HEK293 (cell line): Measurements from ENCODE around the gene SENP5.
"Not testable (repeated sequence)": the region's sequence is repeated elsewhere in the genome, so short reads cannot be mapped to it uniquely, and the experiment has no call there.

Experiments used
- CTCF ChIA-PET: fragments of 350-600 bp; formaldehyde crosslinking; extraction: SDS; loops from one replicate; lab custom pipeline; 2021; ENCODE audit warnings: antibody characterized with exemption; lab: Yijun Ruan, JAX
- POLR2A ChIA-PET: fragments of 300-600 bp; formaldehyde crosslinking; extraction: SDS; loops from one replicate; lab custom pipeline; 2020; ENCODE audit warnings: antibody characterized with exemption, inconsistent platforms; lab: Yijun Ruan, JAX
- H3K27ac ChIP-seq: fragments of 200-500 bp; sonication (Bioruptor generic); 2 replicates; pipeline ENCODE4 v1.5.1; 2014; ENCODE audit warnings: low read depth, low read length, control low read depth, inconsistent platforms; ENCODE audit errors: extremely low read depth
- H3K36me3 ChIP-seq, 2 experiments: fragments of 200-500 bp in 1 of 2; sonication (Bioruptor generic) in 1 of 2; 1 replicate in 1 of 2; 2 replicates in 1 of 2; pipeline ENCODE4 v1.5.1; 2014 to 2017; ENCODE audit warnings: inconsistent platforms in 2 of 2, low read length in 2 of 2; ENCODE audit not compliant: control insufficient read depth in 2 of 2, insufficient read depth in 1 of 2
- H3K4me1 ChIP-seq: fragments of 200-500 bp; sonication (Bioruptor generic); 2 replicates; pipeline ENCODE4 v1.5.1; 2014; ENCODE audit warnings: mild to moderate bottlenecking, low read length, inconsistent platforms; ENCODE audit not compliant: control insufficient read depth, insufficient read depth
- H3K4me3 ChIP-seq: 2 replicates; pipeline ENCODE4 v1.5.1; 2011; ENCODE audit warnings: low read depth, mild to moderate bottlenecking, control low read depth, low read length, moderate library complexity
- H3K9me3 ChIP-seq: fragments of 200-500 bp; sonication (Bioruptor generic); 2 replicates; pipeline ENCODE4 v1.5.1; 2014; ENCODE audit warnings: low read depth, low read length, inconsistent platforms; ENCODE audit not compliant: control insufficient read depth, insufficient read depth
- EGR2 ChIP-seq: fragments of 450-650 bp; formaldehyde crosslinking; IDR thresholded peaks from 2 replicates; pipeline ENCODE4 v1.5.1; 2016; ENCODE audit warnings: low read depth, missing biosample characterization, missing genetic modification characterization
- HOXC10 ChIP-seq: sonication (generic); formaldehyde crosslinking; IDR thresholded peaks from 2 replicates; pipeline ENCODE4 v1.8.1; 2023; ENCODE audit warnings: mild to moderate bottlenecking, missing genetic modification reagents
- REPIN1 ChIP-seq: fragments of 450-650 bp; formaldehyde crosslinking; IDR thresholded peaks from 2 replicates; pipeline ENCODE4 v1.5.1; 2017; ENCODE audit warnings: missing biosample characterization, missing genetic modification characterization, low read depth
- SCRT2 ChIP-seq: fragments of 450-650 bp; formaldehyde crosslinking; IDR thresholded peaks from 2 replicates; pipeline ENCODE4 v1.5.1; 2016; ENCODE audit warnings: missing biosample characterization, missing genetic modification characterization
- ZBTB8A ChIP-seq: fragments of 450-650 bp; formaldehyde crosslinking; IDR thresholded peaks from 2 replicates; pipeline ENCODE4 v1.5.1; 2016; ENCODE audit warnings: missing biosample characterization, missing genetic modification characterization
- ZFHX2 ChIP-seq: fragments of 450-650 bp; formaldehyde crosslinking; conservative IDR thresholded peaks from 2 replicates; pipeline ENCODE4 v1.5.1; 2016; ENCODE audit warnings: missing biosample characterization, missing genetic modification characterization
- ZNF10 ChIP-seq: fragments of 450-650 bp; formaldehyde crosslinking; IDR thresholded peaks from 2 replicates; pipeline ENCODE4 v1.5.1; 2017; ENCODE audit warnings: missing biosample characterization, missing genetic modification characterization
- ZNF16 ChIP-seq: fragments of 450-650 bp; formaldehyde crosslinking; IDR thresholded peaks from 2 replicates; pipeline ENCODE4 v1.5.1; 2016; ENCODE audit warnings: low read depth, missing biosample characterization, missing genetic modification characterization
- ZNF302 ChIP-seq: fragments of 450-650 bp; formaldehyde crosslinking; IDR thresholded peaks from 2 replicates; pipeline ENCODE4 v1.5.1; 2016; ENCODE audit warnings: missing biosample characterization, missing genetic modification characterization, low read depth
- ZNF335 ChIP-seq: fragments of 450-650 bp; formaldehyde crosslinking; conservative IDR thresholded peaks from 2 replicates; pipeline ENCODE4 v1.5.1; 2016; ENCODE audit warnings: missing biosample characterization, missing genetic modification characterization
- ZNF596 ChIP-seq: fragments of 450-650 bp; IDR thresholded peaks from 2 replicates; pipeline ENCODE4 v1.5.0; 2018; ENCODE audit warnings: missing biosample characterization, mild to moderate bottlenecking, missing genetic modification characterization, moderate library complexity
- ZNF707 ChIP-seq: fragments of 450-650 bp; formaldehyde crosslinking; IDR thresholded peaks from 2 replicates; pipeline ENCODE4 v1.5.1; 2016; ENCODE audit warnings: missing biosample characterization, missing genetic modification characterization
- ZNF776 ChIP-seq: fragments of 450-650 bp; formaldehyde crosslinking; IDR thresholded peaks from 2 replicates; pipeline ENCODE4 v1.5.0; 2017; ENCODE audit warnings: missing biosample characterization, missing genetic modification characterization, borderline replicate concordance
- TF ChIP-seq, protein P1 (sequence below): fragments of 450-650 bp; formaldehyde crosslinking; IDR thresholded peaks from 2 replicates; pipeline ENCODE4 v1.5.1; 2017; ENCODE audit warnings: missing biosample characterization, missing genetic modification characterization
- TF ChIP-seq, protein P2 (sequence below): fragments of 450-650 bp; formaldehyde crosslinking; IDR thresholded peaks from 2 replicates; pipeline ENCODE4 v1.5.1; 2016; ENCODE audit warnings: missing biosample characterization, missing genetic modification characterization
- TF ChIP-seq, protein P3 (sequence below): fragments of 450-650 bp; formaldehyde crosslinking; IDR thresholded peaks from 2 replicates; pipeline ENCODE4 v1.5.1; 2016; ENCODE audit warnings: missing biosample characterization, missing genetic modification characterization, borderline replicate concordance

SENP5 gene

DNA sequence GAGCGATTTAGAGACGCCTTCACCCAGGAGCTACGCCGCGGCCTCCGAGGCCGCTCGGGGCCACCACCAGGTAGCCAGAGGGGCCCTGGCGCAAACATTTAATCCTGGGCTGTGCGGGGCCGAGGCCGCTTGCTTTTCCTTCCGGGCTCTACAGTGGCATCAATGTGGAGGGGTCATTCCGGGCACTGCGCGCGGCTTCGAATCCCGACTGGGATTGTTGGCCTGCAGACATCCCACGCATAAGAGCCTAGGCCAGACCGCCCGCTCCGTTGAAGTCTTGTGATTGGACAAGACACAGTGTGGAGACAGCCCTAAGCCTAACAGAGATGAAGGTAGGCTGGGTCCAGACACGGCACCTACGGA, 75.2 kb downstream of the SENP5 start:
- POLR2A ChIA-PET: interaction anchor here (0.7 to 2.6 kb wide), 2 partner anchors 18 to 75 kb away, joined by 3 to 24 read pairs; partner anchors contain the start of gene SENP5
- TF ChIP-seq ZNF776 (tag by site-specific recombination) (no peak), ZNF335 (tag by site-specific recombination) (peak; percentile 6; the same call in 1 of the 2 replicates), HOXC10 (0 out of 2 replicates have a peak, but pooled peaks have one; percentile 11), ZNF596 (peak; percentile 16; the same call in 1 of the 2 replicates)
- Histone ChIP-seq H3K9me3 (no peaks in the 10 kb centered on the region), H3K4me3 (peak overlapping the region; percentile 91), H3K36me3 (peaks cover 0 to 30% of the 10 kb centered on the region in 2 experiments; a peak in 2 of 3 replicates), H3K27ac (peak overlapping the region; percentile 49; the same call in 1 of the 2 replicates), H3K4me1 (no peaks in the 10 kb centered on the region)
- CTCF ChIA-PET: interaction anchor here (1.6 kb wide), 1 partner anchor 9 kb away, joined by 5 read pairs; no protein-coding TSS in a partner anchor

DNA sequence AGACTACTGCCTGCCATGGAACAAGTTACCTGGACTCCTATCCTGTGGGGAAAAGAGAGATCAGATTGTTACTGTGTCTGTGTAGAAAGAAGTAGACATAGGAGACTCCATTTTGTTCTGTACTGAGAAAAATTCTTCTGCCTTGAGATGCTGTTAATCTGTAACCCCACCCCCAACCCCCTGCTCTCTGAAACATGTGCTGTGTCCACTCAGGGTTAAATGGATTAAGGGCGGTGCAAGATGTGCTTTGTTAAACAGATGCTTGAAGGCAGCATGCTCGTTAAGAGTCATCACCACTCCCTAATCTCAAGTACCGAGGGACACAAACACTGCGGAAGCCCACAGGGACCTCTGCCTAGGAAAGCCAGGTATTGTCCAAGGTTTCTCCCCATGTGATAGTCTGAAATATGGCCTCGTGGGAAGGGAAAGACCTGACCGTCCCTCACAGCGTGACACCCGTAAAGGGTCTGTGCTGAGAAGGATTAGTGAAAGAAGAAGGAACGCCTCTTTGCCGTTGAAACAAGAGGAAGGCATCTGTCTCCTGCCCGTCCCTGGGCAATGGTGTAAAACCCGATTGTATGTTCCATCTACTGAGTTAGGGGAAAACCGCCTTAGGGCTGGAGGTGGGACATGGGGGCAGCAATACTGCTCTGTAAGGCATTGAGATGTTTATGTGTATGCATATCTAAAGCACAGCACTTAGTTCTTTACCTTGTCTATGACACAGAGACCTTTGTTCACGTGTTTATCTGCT, 76.5 kb downstream of the SENP5 start:
- H3K9me3 ChIP-seq, H3K27ac ChIP-seq, H3K4me1 ChIP-seq, CTCF ChIA-PET, H3K4me3 ChIP-seq, POLR2A ChIA-PET: not testable (repeated sequence)
- H3K36me3 ChIP-seq: peaks cover 0 to 17% of the 10 kb centered on the region in 2 experiments; a peak in 2 of 3 replicates

DNA sequence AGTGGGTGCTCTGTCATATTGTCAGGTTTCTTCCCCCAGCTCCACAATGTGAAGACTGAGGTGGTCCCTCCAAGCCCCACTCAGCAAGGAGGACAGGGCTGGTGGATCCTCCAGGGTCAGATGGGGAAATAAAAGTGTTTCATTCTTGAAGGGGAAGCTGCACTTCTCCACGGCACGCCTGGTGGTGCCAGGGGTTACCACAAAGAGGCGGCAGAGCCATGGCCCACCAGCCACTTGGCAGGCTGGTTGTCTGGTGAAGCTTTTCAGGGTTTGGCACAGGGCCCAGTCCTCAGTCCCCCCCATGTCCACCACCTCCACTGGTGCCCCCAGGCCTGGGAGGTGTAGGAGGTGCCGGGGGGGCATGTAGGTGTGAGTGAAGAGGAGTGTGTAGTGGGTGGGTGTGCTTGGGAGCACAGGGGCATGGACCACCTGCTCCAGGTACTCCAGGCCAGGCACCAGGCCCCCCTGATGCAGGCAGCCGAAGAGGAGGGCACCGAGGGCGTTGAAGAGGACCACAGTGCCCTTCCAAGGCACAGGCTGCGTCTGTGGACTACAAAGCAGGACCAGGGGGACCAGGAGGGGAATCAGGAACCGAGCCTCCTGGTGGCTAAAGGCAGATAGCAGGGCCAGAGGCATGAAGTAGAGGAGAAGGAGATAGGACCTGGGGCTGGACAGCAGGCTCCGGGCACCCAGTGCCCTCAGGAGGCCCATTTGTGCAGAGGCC, 79.6 kb downstream of the SENP5 start:
- POLR2A ChIA-PET: no interaction called here
- CTCF ChIA-PET: no interaction called here

More for the DNA sequence above, 79.6 kb downstream of the SENP5 start:
- Histone ChIP-seq H3K27ac (no peak overlapping the region), H3K9me3 (no peaks in the 10 kb centered on the region), H3K4me1 (no peaks in the 10 kb centered on the region), H3K4me3 (no peak overlapping the region), H3K36me3 (peaks cover 0 to 4% of the 10 kb centered on the region in 2 experiments; a peak in 1 of 3 replicates)
- no peak for TF ChIP-seq REPIN1 (tag by site-specific recombination)
- peak; percentile 79 for TF ChIP-seq ZFHX2 (tag by site-specific recombination)
- no peak for TF ChIP-seq ZNF16
- TF ChIP-seq EGR2 (tag by site-specific recombination): peak; percentile 65; the same call in 1 of the 2 replicates
- TF ChIP-seq ZNF707 (tag by site-specific recombination): no peak
- TF ChIP-seq, protein P1, sequence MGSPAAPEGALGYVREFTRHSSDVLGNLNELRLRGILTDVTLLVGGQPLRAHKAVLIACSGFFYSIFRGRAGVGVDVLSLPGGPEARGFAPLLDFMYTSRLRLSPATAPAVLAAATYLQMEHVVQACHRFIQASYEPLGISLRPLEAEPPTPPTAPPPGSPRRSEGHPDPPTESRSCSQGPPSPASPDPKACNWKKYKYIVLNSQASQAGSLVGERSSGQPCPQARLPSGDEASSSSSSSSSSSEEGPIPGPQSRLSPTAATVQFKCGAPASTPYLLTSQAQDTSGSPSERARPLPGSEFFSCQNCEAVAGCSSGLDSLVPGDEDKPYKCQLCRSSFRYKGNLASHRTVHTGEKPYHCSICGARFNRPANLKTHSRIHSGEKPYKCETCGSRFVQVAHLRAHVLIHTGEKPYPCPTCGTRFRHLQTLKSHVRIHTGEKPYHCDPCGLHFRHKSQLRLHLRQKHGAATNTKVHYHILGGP (tag by site-specific recombination): no peak
- TF ChIP-seq, protein P2, sequence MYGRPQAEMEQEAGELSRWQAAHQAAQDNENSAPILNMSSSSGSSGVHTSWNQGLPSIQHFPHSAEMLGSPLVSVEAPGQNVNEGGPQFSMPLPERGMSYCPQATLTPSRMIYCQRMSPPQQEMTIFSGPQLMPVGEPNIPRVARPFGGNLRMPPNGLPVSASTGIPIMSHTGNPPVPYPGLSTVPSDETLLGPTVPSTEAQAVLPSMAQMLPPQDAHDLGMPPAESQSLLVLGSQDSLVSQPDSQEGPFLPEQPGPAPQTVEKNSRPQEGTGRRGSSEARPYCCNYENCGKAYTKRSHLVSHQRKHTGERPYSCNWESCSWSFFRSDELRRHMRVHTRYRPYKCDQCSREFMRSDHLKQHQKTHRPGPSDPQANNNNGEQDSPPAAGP: no peak
- TF ChIP-seq, protein P3, sequence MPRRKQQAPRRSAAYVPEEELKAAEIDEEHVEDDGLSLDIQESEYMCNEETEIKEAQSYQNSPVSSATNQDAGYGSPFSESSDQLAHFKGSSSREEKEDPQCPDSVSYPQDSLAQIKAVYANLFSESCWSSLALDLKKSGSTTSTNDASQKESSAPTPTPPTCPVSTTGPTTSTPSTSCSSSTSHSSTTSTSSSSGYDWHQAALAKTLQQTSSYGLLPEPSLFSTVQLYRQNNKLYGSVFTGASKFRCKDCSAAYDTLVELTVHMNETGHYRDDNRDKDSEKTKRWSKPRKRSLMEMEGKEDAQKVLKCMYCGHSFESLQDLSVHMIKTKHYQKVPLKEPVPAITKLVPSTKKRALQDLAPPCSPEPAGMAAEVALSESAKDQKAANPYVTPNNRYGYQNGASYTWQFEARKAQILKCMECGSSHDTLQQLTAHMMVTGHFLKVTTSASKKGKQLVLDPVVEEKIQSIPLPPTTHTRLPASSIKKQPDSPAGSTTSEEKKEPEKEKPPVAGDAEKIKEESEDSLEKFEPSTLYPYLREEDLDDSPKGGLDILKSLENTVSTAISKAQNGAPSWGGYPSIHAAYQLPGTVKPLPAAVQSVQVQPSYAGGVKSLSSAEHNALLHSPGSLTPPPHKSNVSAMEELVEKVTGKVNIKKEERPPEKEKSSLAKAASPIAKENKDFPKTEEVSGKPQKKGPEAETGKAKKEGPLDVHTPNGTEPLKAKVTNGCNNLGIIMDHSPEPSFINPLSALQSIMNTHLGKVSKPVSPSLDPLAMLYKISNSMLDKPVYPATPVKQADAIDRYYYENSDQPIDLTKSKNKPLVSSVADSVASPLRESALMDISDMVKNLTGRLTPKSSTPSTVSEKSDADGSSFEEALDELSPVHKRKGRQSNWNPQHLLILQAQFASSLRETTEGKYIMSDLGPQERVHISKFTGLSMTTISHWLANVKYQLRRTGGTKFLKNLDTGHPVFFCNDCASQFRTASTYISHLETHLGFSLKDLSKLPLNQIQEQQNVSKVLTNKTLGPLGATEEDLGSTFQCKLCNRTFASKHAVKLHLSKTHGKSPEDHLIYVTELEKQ (tag by site-specific recombination): no peak
- no peak for TF ChIP-seq ZNF10 (tag by site-specific recombination)
- TF ChIP-seq SCRT2 (tag by site-specific recombination): no peak
- TF ChIP-seq ZBTB8A (tag by site-specific recombination): no peak
- TF ChIP-seq ZNF302 (tag by site-specific recombination): no peak
